ENCODE measurements around the gene ARMC9.
"Not testable (repeated sequence)": the region's sequence is repeated elsewhere in the genome, so short reads cannot be mapped to it uniquely, and the experiment has no call there.

The ARMC9 gene

DNA sequence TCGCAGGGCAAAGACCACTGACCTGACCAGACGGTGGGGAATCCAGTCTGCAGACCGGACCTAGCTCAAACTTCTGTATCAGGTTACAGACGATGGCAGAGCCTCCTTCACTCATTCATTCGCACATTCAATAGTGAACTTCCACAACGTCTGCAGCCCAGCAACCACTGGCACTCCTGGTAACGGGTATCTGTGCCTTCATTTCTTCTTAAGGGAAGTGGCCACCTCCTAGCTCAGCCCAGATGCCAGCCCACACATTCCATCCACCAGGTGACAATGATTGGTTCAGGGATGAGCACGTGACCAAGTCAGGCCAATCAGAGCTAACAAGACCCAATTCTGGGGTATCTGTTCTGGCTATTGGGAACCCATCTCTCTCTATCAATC, 15.9 kb upstream of the ARMC9 start:
- no peak for DNase-seq

DNA sequence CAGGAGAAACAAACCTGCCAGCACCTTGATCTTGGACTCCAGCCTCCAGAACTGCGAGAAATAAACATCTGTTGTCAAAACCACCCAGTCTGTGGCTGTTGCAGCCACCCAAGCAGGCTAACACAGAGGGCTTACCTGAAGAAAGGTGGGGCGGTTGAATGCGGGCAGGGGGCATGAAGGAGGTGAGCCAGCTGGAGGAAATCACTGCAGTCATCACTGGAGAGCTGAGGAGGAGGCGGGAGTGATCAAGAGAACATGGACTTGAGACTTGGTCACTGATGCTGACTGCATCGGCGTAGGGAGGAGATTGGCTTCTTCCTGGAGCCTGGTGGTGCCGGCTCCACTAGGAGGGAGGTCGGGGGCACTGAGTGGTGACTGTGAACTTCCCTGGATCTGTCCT, 14.6 kb upstream of the ARMC9 start:
- no peak for DNase-seq

DNA sequence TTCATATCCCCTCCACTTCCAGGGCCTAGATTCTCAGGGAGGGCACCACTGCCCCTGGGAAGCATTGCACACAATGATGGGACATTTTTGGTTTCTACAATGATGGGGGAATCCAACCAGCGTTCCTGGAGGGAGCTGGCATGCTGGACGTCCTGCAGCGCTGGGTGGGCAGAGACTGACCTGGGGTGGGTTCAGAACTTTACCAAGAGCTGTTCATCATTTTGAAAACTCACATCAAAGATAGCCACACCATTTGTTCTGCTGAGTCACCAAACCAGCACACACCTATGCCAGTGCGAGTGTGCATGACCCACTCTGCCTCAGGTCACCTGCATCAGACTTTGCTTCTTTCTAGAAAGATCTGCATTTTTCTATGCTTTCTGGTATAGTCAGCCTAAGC, 14.1 kb upstream of the ARMC9 start:
- no peak for DNase-seq

DNA sequence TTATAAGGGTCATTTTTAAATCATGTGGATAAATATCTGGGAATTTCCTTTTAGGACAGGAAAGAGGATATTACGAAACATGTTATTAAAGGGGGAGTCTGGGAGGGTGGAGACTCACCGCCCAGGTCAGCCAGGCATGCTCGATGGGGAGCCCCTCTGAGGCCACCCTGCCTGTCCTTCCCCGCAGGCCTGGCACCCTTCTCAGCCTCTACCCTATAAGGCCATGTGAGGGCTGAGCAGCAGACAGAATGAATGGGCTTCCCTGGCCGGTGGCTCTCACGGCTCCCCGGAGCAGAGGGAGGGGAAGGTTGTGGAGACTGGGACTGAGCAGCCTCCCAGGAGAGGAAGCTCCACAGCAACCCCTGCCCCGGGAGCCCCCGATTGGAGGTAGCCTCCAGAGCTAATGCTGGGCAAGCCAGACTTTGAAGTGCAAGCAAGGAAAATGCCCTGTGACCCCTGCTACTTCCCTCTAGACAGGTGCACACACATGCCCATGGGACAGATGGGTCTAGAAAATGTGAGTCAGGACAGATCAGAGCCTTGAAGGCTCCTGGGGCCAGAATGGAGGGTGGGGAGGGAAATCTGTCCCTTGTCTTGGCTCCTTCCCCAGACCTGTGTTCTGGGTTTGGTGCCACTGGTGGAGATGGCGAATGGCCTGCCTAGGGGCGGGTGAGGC, 13.2 kb upstream of the ARMC9 start:
- DNase-seq = no peak

DNA sequence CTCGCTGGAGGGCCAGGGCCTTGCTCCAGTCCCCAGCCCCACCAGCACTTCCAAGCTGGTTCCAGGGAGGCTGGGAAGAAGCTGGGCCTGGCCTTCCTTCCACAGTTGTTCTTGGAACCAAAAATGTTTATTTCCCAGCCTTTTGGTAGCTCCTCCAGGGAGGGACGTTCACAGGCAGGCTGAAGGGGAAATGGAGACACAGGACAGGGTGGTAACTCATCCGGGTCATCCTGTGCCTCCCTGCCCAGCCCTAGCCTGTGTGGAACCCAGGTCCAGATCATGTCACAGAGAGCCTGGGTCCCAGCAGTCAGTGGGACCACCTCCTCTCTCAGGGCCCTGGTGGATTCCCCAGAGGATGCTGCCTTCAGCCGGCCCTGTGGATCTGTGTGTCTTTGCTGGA, 12.5 kb upstream of the ARMC9 start:
- no peak for DNase-seq

DNA sequence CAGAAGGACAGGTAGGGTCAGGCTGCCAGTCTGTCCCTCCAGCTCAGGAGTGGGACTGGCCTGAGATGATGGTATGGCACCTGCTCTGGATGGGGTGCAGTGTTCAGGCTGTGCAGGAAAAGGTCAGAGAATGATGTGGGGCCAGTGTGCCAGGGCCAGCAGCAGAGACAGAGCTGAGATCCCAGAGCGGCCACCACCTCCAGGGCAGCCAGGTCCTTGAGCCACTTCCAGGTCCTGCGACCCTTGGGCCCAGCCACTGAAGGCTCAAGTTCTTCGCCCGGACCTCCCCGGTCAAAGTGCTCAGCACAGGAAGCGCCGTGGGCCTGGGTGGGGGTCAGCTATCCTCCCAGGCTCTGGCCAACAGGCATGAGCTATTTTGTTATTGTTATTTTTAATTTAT, 12.1 kb upstream of the ARMC9 start:
- no peak for DNase-seq

DNA sequence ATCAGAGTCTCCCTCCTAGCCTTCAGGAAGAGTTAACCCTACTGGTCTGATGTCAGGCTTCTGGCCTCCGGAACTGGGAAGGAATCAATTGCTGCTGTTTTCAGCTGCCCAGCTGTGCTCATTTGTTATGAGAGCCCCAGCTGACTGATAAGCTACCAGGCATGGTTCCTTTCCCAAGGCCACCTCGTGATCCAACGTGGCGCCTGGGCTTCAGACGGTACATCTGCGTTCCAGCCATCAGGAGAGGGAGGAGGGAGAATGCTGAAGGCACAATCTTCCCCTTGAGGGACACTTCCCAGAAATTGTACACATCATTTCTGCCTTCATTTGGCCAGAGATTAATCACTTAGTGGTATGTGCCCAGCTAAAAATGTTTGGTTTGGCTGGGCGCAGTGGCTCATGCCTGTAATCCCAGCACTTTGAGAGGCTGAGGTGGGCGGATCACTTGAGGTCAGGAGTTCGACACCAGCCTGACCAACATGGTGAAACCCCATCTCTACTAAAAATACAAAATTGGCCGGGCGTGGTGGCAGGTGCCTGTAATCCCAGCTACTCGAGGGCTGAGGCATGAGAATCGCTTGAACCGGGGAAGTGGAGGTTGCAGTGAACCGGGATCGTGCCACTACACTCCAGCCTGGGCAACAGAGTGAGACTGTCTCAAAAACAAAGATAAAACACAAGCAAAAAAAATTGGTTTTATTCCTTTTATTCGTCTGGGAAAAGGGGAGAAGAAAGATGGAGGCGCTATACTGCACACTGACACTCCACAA, 10.5 kb upstream of the ARMC9 start:
- no peak for DNase-seq

DNA sequence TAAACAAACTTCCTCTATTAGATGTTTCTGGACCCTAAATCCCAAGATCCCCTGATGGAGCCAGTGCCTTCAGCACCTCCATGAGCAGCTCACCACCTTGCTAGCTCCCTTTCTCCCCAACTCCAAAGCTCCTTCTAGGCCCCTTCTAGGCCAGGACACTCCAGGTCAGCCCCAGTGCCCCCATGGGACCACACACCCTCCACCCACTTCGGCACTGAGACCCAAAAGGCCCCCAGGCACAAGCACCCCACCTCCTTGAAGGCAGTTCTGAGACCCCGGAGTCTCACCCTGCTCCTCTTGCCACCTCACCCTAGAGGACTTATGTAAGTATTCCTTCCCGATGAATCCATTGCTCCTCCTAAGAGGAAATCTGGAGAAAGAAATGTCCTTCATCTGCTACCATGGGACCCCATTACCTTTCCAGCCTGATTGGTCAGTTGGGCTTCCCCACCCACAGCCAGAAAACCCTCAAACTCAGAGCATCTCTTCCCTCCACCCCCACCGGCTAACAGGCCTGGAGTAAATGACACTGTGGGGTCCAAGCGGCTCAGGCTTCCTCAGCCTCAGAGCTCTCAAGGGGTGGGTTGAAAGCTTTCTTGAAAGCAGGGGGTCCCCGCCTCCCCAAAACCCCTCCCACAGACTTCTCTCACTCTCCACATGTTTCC, 9.8 kb upstream of the ARMC9 start:
- DNase-seq = no peak

DNA sequence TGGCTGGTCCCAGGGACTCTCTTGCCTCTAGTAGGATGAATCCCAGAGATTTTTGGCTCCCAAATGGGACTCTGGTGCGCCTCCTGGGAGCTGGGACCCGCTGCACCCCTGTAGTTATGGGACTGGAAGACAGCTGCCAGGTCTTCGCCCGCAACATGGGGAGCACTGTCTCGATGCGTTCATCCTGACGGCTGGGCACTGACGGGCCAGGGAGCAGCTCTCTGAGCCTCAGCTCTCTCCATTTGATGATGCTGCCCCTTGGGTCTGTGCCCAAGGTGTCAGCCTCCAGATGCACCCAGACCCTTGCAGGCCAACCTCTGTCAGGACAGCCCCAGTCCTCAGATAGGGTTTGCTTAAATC, 9.3 kb upstream of the ARMC9 start:
- no peak for DNase-seq

DNA sequence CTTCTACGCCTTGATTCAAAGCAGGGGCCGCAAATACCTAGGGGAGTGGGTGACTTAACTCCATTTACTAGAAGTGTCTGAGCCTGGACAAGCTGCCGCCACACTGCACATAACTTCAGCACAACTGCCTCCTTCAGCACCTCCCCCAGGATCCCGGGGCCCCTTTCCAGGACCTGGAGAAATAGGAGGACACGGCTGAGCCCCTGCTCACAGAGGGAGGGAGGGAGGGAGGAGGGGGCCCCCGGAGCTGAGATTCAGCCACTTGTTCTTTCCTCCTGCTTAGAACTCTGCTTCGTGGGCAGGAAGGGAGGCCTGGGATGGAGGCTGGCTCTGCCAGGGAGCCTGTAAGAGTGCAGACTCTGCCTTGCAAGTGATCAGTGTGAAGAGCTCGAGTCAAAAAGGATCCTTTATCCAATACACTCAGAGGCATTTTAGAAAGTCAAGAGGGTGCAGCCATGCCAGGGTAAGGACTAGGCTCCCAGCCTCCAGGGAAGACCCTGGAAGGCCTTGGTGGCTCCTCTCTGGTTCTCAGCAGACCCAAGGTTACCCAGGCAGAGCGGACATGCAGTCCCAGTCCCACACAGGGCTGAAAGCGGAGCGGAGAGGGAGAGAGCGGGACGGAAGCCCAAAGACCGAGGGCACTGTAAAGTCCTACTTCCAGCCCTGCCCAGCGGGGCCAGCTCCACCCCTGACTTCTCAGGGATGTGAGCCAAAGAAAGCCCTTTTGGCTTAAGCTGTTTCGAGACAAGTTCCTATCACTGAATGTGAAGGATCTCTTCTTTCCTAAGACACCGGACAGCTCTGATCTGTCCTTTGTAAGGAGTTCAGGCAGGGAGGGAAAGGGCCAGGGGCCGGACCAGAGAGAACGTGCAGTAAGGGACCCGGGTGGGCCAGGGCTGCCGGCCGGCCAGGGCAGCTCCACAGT, 8.6 kb upstream of the ARMC9 start:
- no peak for DNase-seq

DNA sequence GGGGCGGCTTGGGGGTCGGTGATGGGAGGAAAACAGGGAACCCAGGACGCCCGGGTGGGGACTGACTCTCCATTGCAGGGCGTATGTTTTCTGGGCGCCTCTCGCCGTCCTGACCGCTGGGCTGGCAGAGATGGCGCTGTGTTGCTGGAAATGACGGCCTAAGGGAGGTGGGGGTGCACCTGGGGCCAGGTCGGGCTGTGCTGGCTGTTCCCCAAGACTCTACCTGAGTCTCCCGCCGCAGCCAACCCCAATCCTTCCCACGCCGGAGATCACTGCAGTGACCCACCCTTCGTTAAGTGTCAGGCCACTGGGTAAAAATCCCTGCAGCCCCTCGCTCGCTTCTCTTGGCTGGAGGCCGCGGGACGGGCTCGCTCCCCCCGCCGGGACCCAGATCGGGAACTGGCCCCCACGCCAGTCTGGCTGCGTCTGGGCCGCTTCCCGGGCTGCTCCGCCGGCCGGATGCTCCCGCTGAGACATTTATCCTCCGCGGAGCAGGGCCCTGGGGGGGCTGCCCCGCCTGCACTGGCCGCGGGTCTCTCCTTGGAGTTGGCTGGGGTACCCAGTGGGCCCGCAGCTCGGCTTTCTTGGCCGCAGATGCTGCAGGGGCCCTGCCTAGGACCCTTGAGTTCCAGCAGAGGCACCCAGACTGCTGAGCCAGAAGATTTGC, 7.8 kb upstream of the ARMC9 start:
- no peak for DNase-seq

DNA sequence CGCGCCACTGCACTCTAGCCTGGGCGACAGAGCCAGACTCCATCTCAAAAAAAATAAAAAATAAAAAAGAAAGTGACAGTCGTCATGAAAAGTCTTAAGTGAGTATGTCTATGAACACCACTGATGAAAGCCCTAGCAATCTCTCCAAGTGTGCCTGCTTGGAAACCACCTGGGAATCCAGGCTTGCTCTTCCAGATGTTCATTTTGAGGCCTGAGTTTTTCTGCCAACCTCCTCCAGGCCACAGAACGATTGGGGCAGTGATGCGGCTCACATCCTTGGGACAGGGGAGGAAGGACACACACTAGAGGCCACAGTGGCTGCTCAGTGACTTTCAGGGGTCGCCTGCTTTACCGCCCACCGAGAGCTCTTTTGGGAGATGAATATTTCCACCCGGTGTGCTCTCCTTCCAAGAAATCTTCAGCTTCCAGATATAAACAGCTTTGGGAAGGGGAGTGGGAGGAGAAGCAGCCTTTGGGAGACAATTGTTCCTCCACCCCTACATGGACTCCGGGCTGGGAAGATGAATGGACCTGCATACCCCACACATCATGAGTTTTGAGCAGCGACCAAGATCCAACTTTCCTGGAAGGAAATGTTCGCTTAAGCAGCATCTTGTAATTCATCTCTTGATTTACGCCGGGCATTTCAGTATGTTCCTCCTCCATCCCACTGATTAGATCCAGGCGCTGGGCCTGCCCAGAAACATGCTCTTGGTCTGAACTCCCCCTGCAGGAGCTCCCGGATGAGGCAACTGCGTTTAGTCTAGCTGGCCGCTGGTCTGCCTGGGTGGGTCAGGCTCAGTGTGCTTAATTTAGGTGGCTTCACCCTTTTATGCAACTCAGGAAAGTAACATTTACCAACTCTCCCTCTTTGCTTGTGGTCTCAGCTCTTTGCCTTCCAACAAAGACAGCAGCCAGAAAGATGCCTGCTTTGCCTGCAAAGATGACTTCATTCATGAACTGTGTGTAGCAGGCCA, 6.2 kb upstream of the ARMC9 start:
- no peak for DNase-seq

DNA sequence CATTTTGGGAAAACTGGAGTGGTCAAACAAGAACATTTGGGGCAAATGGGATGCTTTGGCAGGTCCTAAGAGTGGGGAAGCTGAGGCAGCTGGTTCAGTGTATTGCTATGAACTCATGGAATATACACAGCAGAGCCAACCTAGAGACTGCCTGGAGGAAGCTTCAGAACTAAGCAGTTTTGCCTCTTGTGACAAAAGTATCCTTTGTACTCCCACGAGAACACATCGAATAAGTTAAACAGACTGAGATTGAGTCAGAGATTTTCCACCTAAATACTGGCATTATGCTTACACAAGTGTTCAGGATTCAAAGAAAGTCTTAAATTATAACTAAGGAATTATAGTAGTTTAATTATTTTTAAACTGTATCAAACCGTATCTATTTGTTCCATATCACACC, 5.2 kb upstream of the ARMC9 start:
- DNase-seq = no peak

DNA sequence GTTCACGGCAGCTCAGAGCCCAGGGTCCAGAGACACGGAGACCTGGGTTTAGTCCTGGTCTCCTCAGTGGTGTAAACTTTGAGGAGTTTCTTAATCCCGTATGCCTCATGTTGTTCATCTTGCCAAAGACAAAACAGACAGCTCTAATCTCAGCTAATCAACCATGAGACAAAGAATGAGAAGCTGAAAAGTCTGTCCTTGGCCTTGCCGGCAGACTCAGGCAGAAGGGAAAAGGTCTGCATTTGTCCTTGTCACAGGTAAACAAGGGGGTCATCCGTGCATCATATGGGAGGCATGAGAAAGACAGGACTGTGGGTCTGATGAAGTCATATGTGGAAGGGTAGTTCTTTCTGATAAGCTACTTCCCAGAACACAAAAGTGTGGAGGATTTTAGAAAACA, 1.8 kb upstream of the ARMC9 start:
- DNase-seq = no peak

DNA sequence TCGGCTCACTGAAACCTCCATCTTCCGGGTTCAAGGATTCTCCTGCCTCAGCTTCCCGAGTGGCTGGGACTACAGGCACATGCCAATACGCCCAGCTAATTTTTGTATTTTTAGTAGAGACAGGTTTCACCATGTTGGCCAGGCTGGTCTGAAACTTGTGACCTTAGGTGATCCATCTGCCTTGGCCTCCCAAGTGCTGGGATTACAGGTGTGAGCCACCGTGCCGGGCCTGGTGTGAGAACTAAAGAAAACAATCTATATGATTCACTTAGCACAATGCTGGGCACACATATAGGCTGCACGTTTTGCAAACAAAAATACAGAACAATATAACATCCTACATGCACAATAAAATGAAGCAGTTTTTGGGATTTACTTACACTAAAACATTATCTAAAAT, 1.2 kb upstream of the ARMC9 start:
- DNase-seq = not testable (repeated sequence)

DNA sequence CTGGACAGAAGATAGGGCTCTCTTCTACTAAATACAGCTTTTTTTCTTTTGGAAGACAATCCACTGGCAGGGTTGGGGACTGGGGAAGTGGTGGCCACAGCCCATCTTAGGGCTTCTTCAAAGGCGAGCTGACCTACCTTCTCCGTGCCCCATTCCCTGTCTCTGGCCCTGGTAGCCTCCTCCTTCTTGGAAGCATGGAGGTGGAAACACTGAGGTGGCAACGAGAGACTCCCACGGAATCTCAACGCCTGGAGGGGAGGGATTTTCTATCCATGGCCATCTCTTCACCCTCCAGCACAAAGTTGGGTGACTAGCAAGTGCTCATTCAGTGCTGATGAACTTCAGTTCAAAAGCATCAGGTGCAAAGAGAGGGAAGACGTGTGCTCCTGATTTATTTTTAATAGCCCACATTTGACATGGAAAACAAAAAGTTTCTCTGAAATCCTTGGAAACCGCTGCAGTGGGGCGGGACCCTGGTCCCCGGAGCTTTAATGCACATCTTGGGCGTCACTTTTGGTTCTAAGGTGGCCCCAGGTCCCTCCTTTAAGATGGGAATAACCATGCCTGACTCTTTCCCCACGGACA, 633 bp upstream of the ARMC9 start:
- no peak for DNase-seq

DNA sequence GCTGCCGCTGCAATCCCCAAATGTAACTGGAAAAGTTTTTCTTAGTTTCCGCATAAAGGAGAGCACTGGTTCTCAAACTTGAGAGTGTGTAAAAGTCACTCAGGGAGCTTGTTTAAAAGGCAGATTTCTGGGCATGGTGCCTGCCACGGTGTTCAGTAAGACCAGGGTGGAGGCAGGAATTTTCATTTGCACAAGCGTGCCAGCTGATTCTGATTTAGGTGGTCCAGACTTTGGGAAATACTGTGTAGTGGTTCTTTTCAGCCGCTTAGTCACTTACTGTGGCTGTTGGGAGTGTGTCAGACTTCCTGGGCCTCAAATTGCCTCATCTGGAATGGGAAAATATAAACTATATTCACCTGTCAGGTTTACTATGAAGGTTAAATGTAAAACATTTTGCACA, 788 bp downstream of the ARMC9 start:
- no peak for DNase-seq

DNA sequence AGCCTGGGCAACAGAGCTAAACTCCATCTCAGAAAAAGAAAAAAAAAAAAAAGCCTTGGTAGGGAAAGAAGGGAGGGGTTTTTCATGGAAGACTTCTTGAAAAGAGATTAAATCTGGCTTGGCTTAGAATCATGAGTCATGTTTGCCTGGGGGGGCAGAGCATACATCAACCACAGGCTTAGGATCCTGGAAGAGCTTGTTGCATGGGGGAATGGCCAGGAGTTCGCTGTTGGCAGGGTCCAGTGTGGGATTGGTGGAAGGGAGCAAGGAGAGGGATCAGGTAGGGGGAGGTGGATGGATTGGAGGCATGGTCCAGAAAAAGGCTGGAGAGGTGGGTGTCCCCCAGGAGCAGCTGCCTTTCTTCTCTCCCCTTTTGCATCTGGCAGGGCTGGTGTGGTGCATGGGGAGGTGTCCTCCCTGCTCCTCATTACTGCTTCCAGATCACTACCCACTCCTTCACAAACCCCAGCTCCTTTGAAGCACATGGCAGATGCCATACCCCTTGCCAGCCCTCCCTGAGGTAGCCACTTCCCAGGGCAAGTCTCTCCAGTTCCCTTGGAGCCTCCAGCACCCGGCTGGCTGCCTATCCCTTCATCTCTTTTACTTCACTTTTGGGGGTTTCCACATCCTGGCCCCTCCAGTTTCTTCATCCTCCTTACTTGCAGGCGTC, 2.5 kb downstream of the ARMC9 start:
- no peak for DNase-seq

DNA sequence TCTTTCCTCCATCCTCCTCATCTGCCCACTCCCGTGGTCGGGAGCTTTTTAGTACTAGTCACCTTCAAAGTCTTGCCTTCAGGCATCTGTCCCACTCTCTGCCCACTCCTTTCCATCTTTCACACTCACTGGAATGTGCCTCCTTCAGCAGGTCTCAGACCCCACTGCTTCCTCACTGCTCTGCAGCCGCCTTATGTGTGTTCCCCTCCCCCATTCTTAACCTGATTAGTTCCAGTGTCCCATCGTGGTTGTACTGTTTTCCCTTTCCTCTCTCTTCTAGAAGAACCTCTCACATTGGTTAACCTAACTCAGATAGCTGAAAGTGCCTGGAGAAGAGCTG, 3.0 kb downstream of the ARMC9 start:
- DNase-seq = no peak

DNA sequence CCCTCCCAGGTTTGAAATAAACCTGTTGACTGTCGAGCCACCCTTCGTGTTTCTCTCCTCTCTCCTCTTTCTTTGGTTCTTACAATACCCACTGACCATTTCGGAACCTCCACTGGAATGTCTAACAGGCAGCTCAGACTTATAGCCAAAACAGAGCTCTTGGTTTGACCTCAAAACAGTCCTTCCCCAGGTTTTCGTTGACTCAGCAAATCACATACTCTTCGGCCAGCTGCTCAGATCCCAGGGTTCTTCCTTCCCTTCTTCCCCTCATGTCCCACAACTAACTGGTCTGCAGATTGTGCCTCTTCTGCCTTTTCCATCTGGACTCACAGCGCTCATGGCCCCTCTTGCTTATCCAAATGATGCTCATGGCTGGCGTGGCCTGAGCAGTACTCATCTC, 4.7 kb downstream of the ARMC9 start:
- no peak for DNase-seq

DNA sequence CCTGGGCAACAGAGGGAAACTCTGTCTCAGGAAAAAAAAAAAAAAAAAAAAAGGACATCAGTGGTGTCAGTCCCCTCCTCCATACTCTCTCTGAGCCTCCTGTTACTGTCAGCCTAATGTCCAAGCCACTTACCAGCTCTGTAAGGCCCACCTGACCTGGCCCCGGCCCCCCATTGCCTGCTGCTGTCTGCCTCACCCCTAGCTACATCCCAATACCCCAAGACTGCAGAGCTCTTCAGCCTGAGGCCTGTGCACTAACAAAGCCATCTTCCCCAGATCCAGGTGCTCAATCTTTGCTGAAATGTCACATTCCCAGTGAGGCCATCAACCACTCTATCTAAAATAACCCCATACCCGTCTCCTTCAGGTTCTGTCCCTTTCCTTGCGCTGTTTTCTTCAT, 5.7 kb downstream of the ARMC9 start:
- DNase-seq = no peak
